NCI-H510A treated with DMSO at 0.1 percent for 48 hours (cell line): Measurements from ENCODE around the gene ILK.

ENCODE experiments used
- DNase-seq: peaks from one replicate; lab custom pipeline; 2025; lab: John Stamatoyannopoulos, UW

Gene ILK

DNA sequence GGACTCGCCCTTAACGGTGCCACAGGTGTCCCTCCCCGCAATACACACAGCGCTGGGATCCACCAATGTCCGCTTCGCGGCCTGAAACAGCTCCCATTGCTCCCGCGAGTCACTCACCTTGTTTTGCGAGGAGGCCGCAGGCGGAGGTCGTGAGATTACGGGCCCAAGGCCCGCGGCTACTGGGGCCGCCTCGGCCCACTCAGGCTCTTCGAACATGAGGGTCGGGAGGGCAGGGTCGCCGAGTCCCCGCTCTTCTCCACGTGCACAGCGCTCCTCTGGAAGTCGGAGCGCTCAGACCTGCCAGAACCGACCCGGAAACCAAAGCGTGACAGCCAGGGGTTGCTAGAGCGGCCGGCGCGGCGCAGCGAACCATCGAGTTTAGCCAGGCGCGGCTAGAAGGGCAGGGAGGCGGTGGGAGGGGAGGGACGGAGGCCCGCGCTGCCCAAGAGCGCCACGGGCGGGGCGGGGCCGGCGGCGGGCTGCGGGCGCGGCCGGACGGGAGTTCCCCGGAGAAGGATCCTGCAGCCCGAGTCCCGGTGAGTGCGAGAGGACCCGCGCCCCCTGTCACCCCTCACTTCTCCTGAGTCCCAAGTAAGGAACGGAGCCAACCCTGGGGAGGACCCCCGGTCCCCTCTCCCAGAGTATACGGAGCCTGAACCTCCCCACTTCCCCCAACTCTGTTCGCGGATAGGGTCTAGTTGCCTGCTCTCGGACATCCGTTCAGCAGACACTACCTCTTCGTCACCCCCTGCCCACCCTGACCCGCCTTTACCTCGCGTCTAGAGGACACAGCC, at the start of gene ILK, which contains the start of gene RRP8:
ILK (plus strand) TSS at position 488 of the 794 bp plus-strand sequence. CDS start 498 bp downstream, outside the sequence.
RRP8 (minus strand) TSS at position 330 of the 794 bp plus-strand sequence; CDS start at position 216, 114 bp downstream.
- DNase-seq: peak; percentile 48

DNA sequence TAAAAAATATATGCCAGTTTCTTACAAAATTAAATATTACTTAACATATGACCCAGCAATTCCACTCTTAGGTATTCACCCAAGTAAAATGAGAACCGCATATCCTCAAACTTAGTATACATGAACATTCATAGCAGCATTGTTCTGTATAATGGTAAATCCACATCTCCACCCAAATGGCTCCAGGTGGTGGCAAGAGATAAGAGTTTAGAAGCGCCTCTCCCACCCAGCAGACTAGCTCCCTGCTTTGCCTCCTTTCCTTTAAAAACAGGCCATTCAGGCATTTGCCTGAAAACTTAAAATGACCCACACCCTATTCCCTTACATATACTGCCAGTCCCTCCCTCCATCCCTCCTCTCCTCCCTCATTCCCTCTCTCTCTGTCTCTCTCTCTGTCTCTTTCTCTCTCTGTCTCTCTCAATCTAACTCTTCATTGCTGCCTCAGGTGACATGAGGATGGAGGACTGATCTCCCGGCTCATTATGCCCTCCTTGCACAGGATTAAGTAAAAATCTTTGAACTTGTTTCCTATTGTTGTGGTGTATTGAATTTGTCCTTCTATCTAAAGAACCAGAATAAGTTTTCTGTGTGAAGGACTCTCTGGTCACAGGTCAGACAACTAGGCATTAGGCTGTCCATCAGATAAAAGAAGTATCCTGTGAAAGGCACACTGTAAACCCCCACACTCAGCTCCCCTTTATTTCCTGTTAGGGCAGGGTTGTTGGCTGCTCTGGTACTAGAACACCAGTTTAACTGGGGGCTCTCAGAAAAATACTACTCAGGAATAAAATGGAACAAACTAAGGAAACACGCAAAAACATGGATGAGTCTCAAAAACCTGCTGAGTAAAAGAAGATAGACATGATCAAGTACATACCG, 48.5 kb upstream of the ILK start:
- DNase-seq: no peak

DNA sequence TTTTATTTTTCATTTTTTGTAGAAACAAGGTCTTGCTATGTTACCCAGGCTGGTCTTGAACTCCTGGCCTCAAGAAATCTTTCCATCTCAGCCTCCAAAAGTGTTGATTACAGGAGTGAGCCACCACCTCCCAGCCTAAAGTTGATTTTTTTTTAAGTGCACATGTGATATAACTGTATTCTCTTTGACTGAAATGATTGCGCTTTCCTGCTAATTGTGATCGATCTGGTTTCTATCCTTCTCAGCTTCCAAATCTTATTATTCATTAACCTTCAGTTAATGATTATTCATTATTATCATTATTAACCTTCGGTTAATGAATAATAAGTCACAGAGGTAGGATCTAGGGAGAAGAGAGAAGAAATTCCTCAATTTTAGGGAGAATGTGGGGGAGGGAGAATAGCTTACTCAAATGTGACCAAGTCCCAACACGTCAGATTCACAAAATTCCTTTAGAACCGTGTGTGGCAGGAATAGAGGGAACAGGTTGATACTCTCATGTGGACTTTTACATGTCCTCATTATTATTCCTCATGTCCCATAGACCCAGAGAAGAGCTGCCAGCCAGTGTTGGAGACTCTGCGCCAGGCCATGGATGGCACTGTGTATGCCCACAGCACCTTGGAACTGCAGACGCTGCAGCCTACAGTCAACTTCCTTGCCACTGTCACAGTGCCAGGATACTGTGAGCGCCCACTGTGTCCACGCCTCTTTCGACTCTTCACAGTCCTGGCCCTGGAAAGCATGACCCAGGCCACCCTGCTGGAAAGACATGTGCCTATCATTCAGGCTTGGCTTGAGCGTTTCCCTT, 47.2 kb upstream of the ILK start:
- no peak for DNase-seq

DNA sequence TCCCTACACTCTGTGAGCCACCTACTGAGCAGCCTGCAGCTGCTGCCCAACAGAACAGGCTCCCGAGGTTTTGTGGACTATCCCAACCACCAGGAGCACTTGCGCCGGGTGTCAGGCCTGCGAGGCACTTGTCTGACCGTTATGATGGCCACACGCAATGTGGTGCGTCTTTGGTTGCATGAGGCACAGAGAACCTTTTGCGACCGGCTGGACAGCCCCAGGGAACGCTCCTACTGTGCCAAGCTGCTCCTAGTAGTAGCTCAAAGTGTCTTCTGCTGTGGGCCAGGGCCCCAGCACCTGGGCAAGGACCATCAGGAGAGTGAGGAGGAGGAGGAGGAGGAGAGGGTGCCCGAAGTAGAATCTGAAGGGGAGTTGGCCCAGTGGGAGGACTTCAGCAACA, 46.5 kb upstream of the ILK start:
- DNase-seq: no peak

DNA sequence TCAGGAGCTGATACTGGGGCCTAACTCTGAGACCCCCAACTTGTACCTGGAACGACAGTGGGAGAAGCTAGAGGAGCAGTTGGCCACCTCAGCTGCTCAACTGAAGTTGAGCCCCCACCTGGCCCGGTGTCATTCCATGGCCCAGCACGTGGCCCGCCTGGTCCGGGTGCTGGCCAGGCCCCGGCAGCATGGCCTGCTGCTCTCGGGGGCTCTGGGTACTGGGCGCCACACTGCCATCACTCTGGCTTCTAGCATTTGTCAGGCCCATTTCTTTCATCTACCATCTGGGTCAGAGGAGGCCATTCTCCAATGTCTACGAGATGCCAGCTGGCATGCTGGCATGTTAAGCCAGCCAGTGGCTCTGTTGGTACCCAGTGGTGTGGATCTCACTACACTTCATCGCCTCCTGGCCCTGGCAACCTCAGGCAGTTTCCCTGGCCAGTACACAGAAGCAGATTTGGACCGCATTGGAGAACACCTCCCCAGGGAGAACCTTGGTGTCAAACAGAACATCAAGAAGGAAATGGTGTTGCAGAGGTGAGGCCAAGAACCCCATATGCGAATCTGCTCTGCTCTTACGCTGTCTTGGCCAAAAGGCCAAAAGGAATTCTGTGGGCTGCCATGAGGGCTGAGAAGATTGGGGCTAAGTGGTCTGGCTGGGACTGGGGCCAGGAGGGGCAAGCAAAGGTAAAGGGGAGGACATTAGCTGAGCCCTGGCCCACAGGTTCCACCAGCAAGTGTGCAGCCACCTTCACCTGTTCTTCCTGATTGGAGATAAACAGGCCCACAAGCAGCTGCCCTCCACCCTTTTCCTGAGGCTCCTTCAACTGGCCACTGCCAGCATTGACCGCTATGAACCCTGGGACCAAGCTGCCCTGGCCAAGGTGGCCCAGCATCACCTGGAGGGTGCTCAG, 45.6 kb upstream of the ILK start:
- no peak for DNase-seq

DNA sequence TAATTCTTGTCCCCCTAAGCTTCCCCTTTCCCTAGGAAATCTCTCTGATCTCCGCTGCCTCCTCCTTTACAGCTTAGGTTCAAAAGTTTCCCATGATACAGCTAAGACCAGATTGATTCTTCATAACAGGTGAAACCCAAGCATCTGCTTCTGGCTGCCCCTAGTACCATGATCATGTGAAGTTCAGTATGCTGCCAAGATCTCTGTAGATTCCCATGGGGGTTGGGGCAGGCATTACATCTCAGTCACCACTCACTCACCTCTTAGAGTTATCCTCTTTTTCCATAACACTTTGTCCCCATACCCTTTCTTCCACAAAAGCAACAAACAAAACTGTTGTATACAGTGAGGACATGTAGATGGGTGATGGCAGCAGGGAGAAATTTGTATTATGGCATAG, 44.2 kb upstream of the ILK start:
- DNase-seq: no peak

DNA sequence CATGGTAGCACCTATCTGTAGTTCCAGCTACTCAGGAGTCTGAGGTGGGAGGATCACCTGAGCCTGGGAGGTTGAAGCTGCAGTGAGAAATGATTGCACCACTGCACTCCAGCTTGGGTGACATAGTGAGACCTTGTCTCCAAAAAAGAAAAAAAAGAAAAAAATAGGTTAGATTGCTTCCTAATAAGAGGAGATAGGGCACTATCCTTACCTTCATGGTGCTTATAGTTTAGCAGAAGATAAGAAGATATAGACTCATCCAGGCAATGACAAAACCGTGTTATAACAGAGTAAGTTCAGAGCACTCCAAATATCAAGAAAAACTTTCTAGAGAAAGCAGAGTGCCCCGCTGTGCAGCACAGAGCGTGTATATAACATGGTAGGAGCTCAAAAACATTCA, 42.3 kb upstream of the ILK start:
- no peak for DNase-seq

DNA sequence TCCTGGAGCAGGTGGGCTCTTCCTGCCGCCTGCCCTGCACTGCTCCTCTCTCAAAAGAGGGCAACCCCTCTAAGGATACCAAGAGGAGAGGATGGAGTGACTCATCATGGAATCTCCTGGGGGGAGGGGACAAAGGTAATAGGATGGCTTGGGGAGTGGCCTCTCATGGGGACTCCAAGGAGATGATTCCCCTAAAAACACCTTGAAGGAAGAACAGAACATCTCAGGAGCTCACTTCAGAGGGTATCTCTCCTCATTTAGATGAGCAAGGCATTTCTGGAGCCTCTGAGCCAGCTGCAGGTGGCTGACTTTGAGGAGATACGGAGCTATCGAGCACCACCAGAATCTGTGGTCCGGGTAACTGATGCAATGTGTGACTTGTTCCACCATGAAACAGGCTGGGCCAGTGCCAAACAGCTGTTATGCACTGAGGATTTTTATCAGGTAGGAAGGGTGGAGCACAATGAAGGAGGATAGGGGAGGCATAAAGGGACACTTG, 40.4 kb upstream of the ILK start:
- DNase-seq: no peak

DNA sequence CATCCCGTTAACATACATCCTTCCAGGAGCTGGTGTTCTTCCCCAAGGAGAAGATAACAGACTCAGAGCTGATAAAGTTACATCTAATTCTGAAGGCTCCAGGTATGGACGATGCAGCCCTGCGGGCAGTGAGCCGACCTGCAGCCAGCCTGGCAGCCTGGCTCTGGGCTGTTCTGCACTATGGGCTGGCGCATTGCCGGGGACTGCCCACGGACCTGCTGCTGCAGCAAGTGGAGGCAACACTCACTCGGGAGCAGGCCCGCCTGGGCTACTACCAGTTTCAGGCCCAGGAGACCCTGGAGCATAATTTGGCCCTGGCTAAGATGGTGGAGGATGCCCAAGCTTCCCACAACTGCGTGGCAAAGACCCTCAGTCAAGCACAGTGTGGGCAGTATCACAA, 39.9 kb upstream of the ILK start:
- no peak for DNase-seq

DNA sequence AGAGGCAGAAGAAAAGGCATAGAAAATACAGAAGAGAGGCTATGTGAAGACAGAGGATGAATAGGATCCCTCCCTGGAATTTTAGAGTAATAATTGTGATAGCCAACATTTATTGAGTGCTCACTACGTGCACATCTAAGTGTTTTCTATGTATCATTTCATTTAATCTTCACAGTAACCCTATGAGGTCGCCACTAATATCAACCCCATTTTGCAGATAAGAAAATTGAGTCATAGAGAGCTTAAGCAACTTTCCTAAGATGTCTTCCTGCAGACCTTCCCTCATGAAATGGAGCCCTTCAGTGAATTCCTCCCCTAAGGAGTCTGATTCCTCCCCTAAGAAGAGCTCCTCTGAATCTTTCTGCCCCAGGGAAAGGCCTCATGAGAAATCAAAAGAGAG, 38.2 kb upstream of the ILK start:
- no peak for DNase-seq

DNA sequence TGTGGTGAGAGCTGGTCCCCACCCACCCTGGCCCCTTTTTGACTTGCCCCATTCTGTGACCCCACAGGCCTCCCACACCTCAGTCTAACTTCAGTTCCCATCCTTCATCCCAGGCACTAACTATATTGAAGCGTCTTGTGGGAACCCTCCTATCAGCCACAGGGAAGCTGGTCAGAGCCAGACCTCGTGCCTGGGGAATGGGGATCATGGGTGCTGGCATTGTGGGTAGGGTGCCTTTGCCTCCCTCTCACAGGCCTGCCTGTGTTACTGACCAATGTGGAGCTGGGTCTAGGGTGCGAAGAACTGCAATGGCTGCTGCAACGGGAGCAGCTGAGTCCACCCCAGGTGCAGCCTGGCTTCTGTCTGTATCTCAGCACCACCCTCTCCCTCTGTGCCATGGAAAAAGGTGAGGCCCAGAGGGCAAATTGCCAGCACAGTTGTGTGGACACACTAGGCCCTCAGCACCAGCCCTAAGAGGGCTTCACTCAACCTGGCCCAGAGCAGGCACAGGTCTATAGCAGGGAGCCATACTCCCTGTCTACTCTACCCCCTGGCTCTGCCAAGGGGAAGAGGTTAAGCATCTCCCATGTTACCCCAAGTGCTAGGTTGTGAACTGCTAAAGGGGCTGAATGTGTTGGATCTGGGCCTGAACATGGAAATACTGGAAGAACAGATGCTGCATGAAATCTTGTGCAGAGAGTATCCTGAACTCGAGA, 37.4 kb upstream of the ILK start:
- DNase-seq: no peak

DNA sequence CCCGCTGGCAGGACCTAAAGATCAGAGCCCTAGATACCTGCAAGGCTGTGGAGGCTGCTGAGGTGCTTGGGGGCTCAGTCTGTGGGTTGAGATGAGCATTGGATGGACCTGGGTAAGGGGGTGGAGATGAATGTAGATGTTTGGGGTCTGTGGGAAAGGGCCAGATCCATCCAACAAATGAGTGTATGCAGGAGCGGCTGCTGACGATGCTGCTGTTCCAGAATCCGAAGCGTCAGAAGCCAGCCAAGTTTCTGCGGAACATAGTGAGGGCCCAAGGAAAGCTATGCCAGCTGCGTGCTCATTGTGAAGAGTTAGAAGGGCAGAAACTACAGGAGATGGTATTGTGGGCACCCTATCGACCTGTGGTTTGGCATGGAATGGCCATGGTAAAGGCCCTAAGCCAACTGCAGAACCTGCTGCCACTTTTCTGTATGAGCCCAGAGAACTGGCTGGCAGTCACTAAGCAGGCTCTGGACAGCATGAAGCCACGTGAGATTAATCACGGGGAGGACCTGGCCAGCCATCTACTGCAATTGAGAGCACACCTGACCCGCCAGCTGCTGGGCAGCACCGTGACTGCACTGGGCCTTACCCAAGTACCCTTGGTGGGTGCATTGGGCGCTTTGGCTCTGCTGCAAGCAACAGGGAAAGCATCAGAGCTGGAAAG, 36.7 kb upstream of the ILK start:
- no peak for DNase-seq

DNA sequence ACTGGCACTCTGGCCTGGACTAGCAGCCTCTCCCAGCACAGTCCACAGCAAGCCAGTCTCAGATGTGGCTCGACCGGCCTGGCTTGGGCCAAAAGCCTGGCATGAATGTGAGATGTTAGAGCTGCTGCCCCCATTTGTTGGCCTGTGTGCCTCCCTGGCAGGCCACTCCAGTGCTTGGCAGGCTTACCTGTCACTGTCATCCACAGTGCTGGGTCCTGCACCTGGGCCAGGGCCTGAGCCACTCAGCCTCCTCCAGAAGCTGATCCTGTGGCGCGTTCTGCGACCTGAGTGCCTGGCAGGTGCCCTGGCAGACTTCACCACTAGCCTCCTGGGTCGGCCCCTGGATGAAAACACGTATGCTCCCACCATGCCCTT, 36.2 kb upstream of the ILK start:
- DNase-seq: no peak

DNA sequence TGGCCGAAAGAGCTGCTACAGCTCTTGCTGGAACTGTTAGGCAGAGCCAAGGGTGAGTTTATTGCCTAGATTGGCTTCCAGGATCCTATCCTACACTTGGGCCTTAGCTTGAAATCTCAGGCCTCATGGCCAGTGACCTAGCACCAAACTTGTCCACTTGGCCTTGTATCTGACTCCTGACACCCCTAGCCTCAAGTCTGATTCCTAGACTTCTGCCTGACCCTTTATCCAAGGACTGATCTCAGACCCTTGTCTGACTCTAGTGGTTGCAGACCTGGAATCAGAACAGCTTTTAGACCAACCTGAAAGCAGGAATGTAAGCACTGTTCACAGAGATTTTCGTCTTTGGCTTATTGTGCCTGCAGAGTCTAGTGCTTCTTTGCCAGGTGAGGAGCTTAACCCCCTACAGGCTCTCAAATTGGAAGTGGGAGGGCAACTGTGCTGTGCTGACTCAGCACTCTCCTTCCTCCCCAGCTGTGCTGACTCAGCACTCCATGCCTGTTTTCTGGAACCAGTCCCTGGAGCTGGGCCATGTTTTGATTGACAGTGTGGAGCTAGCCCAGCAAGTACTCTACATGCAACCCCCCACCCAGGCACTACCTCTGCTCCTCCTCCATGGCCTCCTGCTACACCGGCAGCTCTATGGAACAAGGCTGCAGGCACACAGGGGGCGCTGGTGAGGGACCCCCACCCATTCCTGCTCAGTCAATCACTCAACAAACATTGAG, 35.2 kb upstream of the ILK start:
- DNase-seq: no peak

DNA sequence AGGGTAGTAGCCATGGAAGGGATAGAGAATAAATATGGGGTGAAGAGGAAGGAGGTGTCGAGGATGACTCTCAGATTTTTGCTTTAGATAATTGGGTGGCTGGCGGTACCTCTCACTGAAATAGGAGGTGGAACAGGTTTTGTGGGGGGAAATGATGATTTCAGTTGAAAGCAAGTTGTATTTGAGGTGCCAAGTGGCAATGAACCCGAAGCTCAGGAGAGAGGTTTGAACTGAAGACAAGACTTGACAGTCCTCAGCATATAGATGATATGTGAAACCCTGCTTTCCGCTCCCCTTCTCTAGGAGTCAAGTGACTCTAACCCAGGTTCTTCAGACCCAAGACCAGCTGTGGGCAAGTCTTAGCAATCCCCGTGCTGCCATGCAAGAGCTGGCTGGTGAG, 33.9 kb upstream of the ILK start:
- no peak for DNase-seq

DNA sequence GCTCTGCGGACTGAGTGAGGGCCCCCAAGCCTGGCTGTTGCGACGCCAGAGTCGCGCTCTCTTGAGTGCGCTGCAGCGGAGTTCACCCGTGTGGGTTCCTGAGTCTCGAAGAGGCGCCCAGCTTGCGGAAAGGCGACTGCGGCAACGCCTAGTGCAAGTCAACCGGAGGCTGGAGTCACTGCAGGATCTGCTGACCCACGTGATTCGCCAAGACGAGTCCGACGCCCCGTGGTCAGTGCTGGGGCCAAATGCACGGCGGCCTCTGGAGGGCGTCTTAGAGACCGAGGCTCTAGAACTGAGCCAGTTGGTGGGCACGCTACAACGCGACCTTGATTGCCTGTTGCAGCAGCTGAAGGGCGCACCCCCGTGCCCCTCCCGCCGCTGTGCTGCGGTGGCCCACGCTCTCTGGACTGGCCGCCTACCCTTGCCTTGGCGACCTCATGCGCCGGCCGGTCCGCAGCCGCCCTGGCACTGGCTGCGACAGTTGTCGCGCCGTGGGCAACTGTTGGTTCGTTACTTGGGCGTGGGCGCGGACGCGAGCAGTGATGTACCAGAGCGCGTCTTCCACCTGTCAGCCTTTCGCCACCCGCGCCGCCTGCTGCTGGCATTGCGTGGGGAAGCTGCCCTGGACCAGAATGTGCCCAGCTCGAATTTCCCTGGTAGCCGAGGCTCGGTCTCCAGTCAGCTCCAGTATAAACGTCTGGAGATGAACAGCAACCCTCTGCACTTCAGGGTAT, 32.7 kb upstream of the ILK start:
- no peak for DNase-seq

DNA sequence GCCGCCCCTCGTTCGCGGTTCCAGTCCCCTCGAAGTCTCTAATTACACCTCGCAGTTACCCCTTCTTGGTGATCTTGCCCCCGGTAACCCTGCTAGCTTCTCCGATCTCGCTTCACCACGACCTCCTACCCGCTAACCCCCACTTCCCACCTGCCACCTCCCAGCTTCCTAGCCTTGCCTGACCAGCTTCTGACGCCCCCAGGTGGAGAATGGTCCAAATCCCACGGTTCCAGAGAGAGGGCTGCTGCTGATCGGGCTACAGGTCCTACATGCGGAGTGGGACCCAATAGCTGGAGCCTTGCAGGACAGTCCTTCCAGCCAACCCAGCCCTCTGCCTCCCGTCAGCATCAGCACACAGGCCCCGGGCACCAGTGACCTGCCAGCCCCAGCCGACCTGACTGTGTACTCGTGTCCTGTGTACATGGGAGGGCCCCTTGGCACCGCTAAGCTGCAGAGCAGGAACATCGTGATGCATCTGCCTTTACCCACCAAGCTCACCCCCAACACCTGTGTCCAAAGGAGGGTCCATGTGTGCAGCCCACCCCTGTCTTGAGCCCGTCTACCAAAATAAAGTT, 32.1 kb upstream of the ILK start:
- DNase-seq: no peak

DNA sequence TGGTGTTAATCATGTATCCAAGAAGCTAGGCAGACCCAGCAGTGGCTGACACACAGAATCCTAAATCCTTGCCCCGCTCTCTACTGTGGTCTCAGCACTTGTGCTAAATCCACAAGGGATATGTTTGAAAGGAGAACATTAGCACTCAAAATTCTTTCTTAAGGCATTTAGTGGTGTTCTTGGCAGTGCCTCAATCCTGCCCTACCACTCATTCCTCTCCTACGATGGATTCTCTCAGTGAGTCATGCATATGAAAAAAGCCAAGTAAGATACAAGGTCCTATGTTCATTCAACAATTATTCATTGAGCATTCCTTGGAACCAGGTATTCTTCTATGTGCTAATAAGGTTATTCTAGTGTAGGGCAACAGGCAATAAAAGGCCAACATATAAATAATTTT, 31.4 kb upstream of the ILK start:
- DNase-seq: no peak
